Neutrophil (primary cell): ENCODE results near the gene ZNF502.

ENCODE experiments used
- H3K27ac ChIP-seq: fragments of 200-600 bp; sonication (generic); 2 replicates; pipeline ENCODE4 v1.5.1; 2016; ENCODE audit warnings: mild to moderate bottlenecking, moderate library complexity
- H3K27me3 ChIP-seq: fragments of 200-600 bp; sonication (generic); 2 replicates; pipeline ENCODE4 v1.6.0; 2016; ENCODE audit warnings: mild to moderate bottlenecking
- H3K36me3 ChIP-seq: fragments of 200-600 bp; sonication (generic); 2 replicates; pipeline ENCODE4 v1.5.1; 2017
- H3K4me1 ChIP-seq, 2 experiments: fragments of 200-600 bp in 1 of 2; sonication (generic) in 1 of 2; 1 replicate in 1 of 2; 2 replicates in 1 of 2; pipeline versions ENCODE4 v1.5.1 to v1.6.1; 2013 to 2016; ENCODE audit warnings: low read depth in 1 of 2, low read length in 1 of 2, mild to moderate bottlenecking in 1 of 2, moderate library complexity in 1 of 2; ENCODE audit not compliant: control insufficient read depth in 1 of 2, insufficient read depth in 1 of 2
- H3K4me3 ChIP-seq, 2 experiments: fragments of 200-600 bp in 1 of 2; sonication (generic) in 1 of 2; 1 replicate in 1 of 2; 2 replicates in 1 of 2; pipeline ENCODE4 v1.5.1; 2013 to 2016; ENCODE audit warnings: low read depth in 1 of 2, low read length in 1 of 2, mild to moderate bottlenecking in 1 of 2, moderate library complexity in 1 of 2
- H3K9me3 ChIP-seq: fragments of 200-600 bp; sonication (generic); 2 replicates; pipeline ENCODE4 v1.5.1; 2016
- CTCF ChIP-seq: fragments of 200-600 bp; sonication (generic); IDR thresholded peaks from 2 replicates; pipeline ENCODE4 v1.5.1; 2016; ENCODE audit warnings: antibody characterized with exemption

The ZNF502 gene

DNA sequence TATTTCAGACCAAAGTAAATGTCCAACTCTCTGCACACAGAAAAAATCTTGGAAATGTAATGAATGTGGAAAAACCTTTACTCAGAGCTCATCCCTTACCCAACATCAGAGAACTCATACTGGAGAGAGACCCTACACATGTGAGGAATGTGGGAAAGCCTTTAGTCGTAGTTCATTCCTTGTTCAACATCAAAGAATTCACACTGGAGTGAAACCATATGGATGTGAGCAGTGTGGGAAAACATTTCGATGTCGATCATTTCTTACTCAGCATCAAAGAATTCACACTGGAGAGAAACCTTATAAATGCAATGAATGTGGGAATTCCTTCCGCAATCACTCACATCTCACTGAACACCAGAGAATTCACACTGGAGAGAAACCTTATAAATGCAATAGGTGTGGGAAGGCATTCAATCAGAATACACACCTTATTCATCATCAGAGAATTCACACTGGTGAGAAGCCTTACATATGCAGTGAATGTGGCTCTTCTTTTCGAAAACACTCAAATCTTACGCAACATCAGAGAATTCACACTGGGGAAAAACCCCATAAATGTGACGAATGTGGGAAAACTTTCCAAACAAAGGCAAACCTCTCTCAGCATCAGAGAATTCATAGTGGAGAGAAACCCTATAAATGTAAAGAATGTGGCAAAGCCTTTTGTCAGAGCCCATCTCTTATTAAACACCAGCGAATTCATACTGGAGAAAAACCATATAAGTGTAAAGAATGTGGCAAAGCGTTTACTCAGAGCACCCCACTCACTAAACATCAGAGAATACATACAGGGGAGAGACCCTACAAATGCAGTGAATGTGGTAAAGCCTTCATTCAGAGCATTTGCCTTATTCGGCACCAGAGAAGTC, 9.0 kb downstream of the ZNF502 start:
- H3K27me3 ChIP-seq: no peaks in the 10 kb centered on the region
- TF ChIP-seq CTCF: no peak
- peaks cover 57% of the 10 kb centered on the region for H3K9me3 ChIP-seq
- no peak overlapping the region for H3K4me3 ChIP-seq
- H3K27ac ChIP-seq: no peak overlapping the region
- H3K4me1 ChIP-seq: no peaks in the 10 kb centered on the region
- H3K36me3 ChIP-seq: no peaks in the 10 kb centered on the region

DNA sequence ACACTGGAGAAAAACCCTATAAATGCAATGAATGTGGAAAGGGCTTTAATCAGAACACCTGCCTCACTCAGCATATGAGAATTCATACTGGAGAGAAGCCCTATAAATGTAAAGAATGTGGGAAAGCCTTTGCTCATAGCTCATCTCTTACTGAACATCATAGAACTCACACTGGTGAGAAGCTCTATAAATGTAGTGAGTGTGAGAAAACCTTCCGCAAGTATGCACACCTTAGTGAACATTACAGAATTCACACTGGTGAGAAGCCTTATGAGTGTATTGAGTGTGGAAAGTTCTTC, 9.6 kb downstream of the ZNF502 start:
- no peak overlapping the region for H3K27ac ChIP-seq
- H3K9me3 ChIP-seq: peaks cover 57% of the 10 kb centered on the region
- H3K4me3 ChIP-seq: no peak overlapping the region
- H3K27me3 ChIP-seq: no peaks in the 10 kb centered on the region
- H3K4me1 ChIP-seq: no peaks in the 10 kb centered on the region
- TF ChIP-seq CTCF: no peak
- H3K36me3 ChIP-seq: no peaks in the 10 kb centered on the region

DNA sequence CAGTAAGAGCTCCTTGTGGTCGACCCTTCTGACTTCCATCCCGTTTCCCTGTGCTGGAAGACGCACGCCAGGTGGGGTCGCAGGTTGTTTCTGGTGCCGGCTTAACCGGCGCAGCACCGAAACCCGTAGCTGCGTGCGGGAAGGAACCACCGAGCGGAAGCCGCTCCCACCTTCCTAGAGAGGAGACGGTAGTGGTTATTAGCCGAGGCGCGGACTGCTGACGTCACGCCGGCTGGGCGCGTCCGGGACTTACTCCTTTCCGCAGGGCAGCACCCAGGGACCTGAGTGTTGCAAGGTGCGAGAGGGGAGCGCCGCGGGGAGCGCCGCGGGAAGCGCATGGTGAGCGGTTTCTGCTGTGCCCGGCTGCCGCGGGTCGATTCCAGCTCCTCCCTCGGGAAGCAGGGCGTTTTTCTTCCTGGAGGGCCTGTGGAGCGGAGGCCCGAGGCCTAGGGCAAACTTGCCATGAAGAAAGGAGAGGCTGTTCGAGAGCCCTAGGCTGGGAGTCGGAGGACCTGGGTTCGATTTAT, 17.0 kb downstream of the ZNF502 start, which contains the start of gene ZNF501:
Gene ZNF501, plus strand, starts transcription at position 252 of the 527 bp plus-strand sequence. CDS start 4,787 bp downstream, outside the sequence.
- peaks cover 6 to 11% of the 10 kb centered on the region in 2 experiments for H3K4me1 ChIP-seq
- no peaks in the 10 kb centered on the region for H3K27me3 ChIP-seq
- peak within 1 kb of the TSS; percentile 55 for H3K27ac ChIP-seq
- no peak for TF ChIP-seq CTCF
- H3K4me3 ChIP-seq: peak within 1 kb of the TSS; percentile 62 to 67
- H3K36me3 ChIP-seq: no peaks in the 10 kb centered on the region
- peaks cover 21% of the 10 kb centered on the region for H3K9me3 ChIP-seq

DNA sequence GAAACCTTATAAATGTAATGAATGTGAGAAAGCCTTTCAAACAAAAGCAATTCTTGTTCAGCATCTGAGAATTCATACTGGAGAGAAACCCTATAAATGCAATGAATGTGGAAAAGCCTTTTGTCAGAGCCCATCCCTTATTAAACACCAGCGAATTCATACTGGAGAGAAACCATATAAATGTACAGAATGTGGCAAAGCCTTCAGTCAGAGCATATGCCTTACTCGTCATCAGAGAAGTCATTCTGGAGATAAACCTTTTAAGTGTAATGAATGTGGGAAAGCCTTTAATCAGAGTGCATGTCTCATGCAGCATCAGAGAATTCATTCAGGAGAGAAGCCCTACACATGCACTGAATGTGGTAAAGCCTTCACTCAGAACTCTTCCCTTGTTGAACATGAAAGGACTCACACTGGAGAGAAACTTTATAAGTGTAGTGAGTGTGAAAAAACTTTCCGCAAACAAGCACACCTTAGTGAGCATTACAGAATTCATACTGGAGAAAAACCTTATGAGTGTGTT, 22.2 kb downstream of the ZNF502 start:
- H3K27ac ChIP-seq: no peak overlapping the region
- H3K4me1 ChIP-seq: peaks cover 4% of the 10 kb centered on the region in 2 experiments
- no peaks in the 10 kb centered on the region for H3K36me3 ChIP-seq
- peaks cover 39% of the 10 kb centered on the region for H3K9me3 ChIP-seq
- H3K4me3 ChIP-seq: no peak overlapping the region
- H3K27me3 ChIP-seq: no peaks in the 10 kb centered on the region
- no peak for TF ChIP-seq CTCF

DNA sequence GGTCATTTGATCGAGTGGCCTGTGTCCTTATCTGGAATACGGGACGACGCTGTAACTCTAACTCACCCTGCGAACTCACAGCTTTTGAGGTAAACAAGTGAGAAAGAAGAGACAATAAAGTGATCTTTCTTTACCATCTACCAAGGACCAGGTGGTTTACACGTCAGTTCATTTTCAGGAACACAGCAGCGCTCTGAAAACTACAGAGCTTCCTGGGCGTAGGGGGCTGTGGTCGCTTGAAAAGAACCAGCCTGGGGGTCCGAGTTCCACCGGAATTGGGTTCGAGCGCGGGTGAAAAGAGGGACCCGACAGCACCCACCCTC, 48.6 kb downstream of the ZNF502 start:
- Histone ChIP-seq H3K9me3 (no peaks in the 10 kb centered on the region), H3K27me3 (no peaks in the 10 kb centered on the region), H3K27ac (peak overlapping the region; percentile 83), H3K36me3 (peaks cover under 1% of the 10 kb centered on the region), H3K4me3 (peak overlapping the region; percentile 68 to 76), H3K4me1 (peaks cover 15 to 24% of the 10 kb centered on the region in 2 experiments)
- no peak for TF ChIP-seq CTCF
